Stimulated activated CD8-positive, alpha-beta memory T cell treated with anti-CD3 and anti-CD28 coated beads, Interleukin-7, amount 100 ng/mL, for 48 hours (primary cell): ENCODE results near the gene BAX.

Experiments
- DNase-seq, 2 donors: peaks; one replicate each; pipeline ENCODE4 v3.0.0-alpha.2; 2020; ENCODE audit warnings: low read depth in 1 of 2; ENCODE audit errors: extremely low read depth in 1 of 2

BAX gene

GRCh38 chr19:49009828-49010227 is 55.2 kb downstream of the BAX start:
- no peak for DNase-seq

GRCh38 chr19:49010453-49010852 is 55.8 kb downstream of the BAX start:
- no peak for DNase-seq

DNA sequence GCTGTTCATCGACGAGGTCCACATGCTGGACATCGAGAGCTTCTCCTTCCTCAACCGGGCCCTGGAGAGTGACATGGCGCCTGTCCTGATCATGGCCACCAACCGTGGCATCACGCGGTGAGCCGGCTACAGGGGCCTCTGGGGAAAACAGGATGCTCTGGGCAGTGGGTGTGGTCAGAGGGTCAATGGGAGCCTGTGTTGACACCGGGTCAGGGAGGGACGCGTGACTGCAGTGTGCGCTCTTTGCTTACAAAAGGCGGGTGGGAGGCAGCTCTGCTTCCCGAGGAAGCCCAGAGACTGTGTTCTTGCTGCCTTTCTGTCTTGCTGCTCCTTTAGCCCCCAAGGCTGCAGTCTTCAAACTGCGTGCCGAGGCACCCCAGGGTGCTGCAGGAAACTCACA is 56.5 kb downstream of the BAX start:
- DNase-seq: no peak
